DOHH2 (cell line): Measurements from ENCODE around the gene SLC45A3.

Source experiments
- CTCF ChIP-seq: fragments of 200-600 bp; sonication (generic); IDR thresholded peaks from one replicate; pipeline ENCODE4 v1.5.1; 2014; ENCODE audit warnings: antibody characterized with exemption, mild to moderate bottlenecking, low read depth, low read length; ENCODE audit not compliant: poor library complexity, severe bottlenecking
- EZH2phosphoT487 ChIP-seq: fragments of 200-600 bp; sonication (generic); IDR thresholded peaks from 2 replicates; pipeline ENCODE4 v1.6.1; 2017; ENCODE audit warnings: borderline replicate concordance, mild to moderate bottlenecking, antibody characterized with exemption, low read length, moderate library complexity, mixed read lengths

DNA sequence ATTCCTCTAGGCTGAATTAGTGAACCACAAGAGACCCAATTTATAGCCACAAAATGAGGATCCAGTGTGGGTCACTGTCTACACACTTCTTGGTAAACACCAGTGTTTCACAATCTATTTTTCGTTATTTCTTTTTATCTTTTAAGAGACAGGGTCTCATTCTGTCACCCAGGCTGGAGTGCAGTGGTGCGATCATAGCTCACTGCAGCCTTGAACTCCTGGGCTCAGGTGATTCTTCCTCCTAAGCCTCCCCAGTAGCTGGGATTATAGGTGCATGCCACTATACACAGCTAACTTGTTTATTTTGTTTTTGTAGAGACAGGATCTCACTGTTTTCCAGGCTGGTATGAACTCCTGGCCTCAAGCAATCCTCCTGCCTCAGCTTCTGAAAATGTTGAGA is 29.3 kb upstream of the SLC45A3 start:
- TF ChIP-seq CTCF (no peak), EZH2phosphoT487 (no peak)
